Tibial artery (tissue), 4 donors: ENCODE measurements around the gene BABAM2.

ENCODE experiments used
- DNase-seq, 2 donors: peaks; one replicate each; pipeline ENCODE4 v3.0.0-alpha.2; 2019
- H3K27ac ChIP-seq, 2 donors: fragments of 200-600 bp; sonication (generic) in 1 of 2; 1 replicate in 1 of 2; 2 replicates in 1 of 2; pipeline ENCODE4 v1.5.1; 2018 to 2019; ENCODE audit warnings: mild to moderate bottlenecking in 1 of 2
- H3K27me3 ChIP-seq, 2 donors: fragments of 200-600 bp; sonication (generic) in 1 of 2; one replicate each; pipeline versions ENCODE4 v1.5.1 to v1.6.0; 2016 to 2019
- H3K36me3 ChIP-seq, 3 donors: fragments of 200-600 bp; sonication (generic) in 2 of 3; one replicate each; pipeline ENCODE4 v1.5.1; 2016 to 2019; ENCODE audit warnings: mild to moderate bottlenecking in 2 of 3
- H3K4me1 ChIP-seq, 4 donors: fragments of 200-600 bp; sonication (generic) in 2 of 4; 1 replicate in 3 of 4; 2 replicates in 1 of 4; pipeline ENCODE4 v1.5.1; 2016 to 2019
- H3K4me3 ChIP-seq, 2 donors: fragments of 200-600 bp; sonication (generic) in 1 of 2; 1 replicate in 1 of 2; 2 replicates in 1 of 2; pipeline ENCODE4 v1.5.1; 2018 to 2019; ENCODE audit warnings: mild to moderate bottlenecking in 2 of 2
- H3K9me3 ChIP-seq, 3 donors: fragments of 200-600 bp; sonication (generic) in 1 of 3; one replicate each; pipeline ENCODE4 v1.5.1; 2016 to 2019
- CTCF ChIP-seq, 2 experiments: fragments of 200-600 bp in 1 of 2; fragments of 450-650 bp in 1 of 2; IDR thresholded peaks; one replicate each; pipeline ENCODE4 v1.5.1; 2017 to 2019; ENCODE audit warnings: antibody characterized with exemption in 2 of 2, mild to moderate bottlenecking in 1 of 2, moderate library complexity in 1 of 2
- intact Hi-C: fragments of 100-400 bp; cut with DNase I; formaldehyde crosslinking; loops from one replicate; pipeline ENCODE4 v1.15.0; 2023; ENCODE audit warnings: low total_unique reads

Gene BABAM2

GRCh38 chr2:28172114-28172898, 281.8 kb downstream of the BABAM2 start:
- H3K36me3 ChIP-seq = peaks cover 0 to 8% (median 0%) of the 10 kb centered on the region in 3 donors
- no peak overlapping the region for H3K4me3 ChIP-seq
- no peaks in the 10 kb centered on the region for H3K9me3 ChIP-seq
- no peak overlapping the region for H3K27ac ChIP-seq
- TF ChIP-seq CTCF (IDR thresholded peaks at IDR 0.05) = no peak
- no peak for DNase-seq
- H3K4me1 ChIP-seq = no peaks in the 10 kb centered on the region
- H3K27me3 ChIP-seq = no peaks in the 10 kb centered on the region
- intact Hi-C loops = no loop called here

- H3K27me3 ChIP-seq = no peaks in the 10 kb centered on the region
- no peak for TF ChIP-seq CTCF (IDR thresholded peaks at IDR 0.05)
- no peak overlapping the region for H3K27ac ChIP-seq
- no peak for DNase-seq
- peaks cover 0 to 8% (median 0%) of the 10 kb centered on the region in 3 donors for H3K36me3 ChIP-seq
- H3K4me1 ChIP-seq = no peaks in the 10 kb centered on the region
- intact Hi-C loops = no loop called here
- no peak overlapping the region for H3K4me3 ChIP-seq
- H3K9me3 ChIP-seq = no peaks in the 10 kb centered on the region
Observed at GRCh38 chr2:28173377-28173776, 282.8 kb downstream of the BABAM2 start.

- intact Hi-C loops = no loop called here
Observed at GRCh38 chr2:28174211-28174610, 283.7 kb downstream of the BABAM2 start.

GRCh38 chr2:28175028-28175427, 284.5 kb downstream of the BABAM2 start:
- Histone ChIP-seq H3K4me3 (no peak overlapping the region), H3K4me1 (no peaks in the 10 kb centered on the region), H3K9me3 (no peaks in the 10 kb centered on the region), H3K27me3 (no peaks in the 10 kb centered on the region), H3K27ac (no peak overlapping the region), H3K36me3 (peaks cover 0 to 8% (median 0%) of the 10 kb centered on the region in 3 donors)
- no peak for TF ChIP-seq CTCF (IDR thresholded peaks at IDR 0.05)
- no peak for DNase-seq
- intact Hi-C loops = no loop called here

More at GRCh38 chr2:28174211-28174610, 283.7 kb downstream of the BABAM2 start:
- H3K4me3 ChIP-seq = no peak overlapping the region
- no peaks in the 10 kb centered on the region for H3K27me3 ChIP-seq
- no peaks in the 10 kb centered on the region for H3K4me1 ChIP-seq
- H3K36me3 ChIP-seq = peaks cover 0 to 8% (median 0%) of the 10 kb centered on the region in 3 donors
- no peak for DNase-seq
- TF ChIP-seq CTCF (IDR thresholded peaks at IDR 0.05) = no peak
- no peak overlapping the region for H3K27ac ChIP-seq
- H3K9me3 ChIP-seq = no peaks in the 10 kb centered on the region

GRCh38 chr2:28178946-28179345, 288.4 kb downstream of the BABAM2 start:
- DNase-seq = no peak
- Histone ChIP-seq H3K27ac (no peak overlapping the region), H3K9me3 (no peaks in the 10 kb centered on the region), H3K4me1 (no peaks in the 10 kb centered on the region), H3K4me3 (no peak overlapping the region), H3K27me3 (no peaks in the 10 kb centered on the region), H3K36me3 (peaks cover 0 to 8% (median 0%) of the 10 kb centered on the region in 3 donors)
- intact Hi-C loops = no loop called here
- TF ChIP-seq CTCF (IDR thresholded peaks at IDR 0.05) = no peak
